Activated CD4-positive, alpha-beta T cell treated with anti-CD3 and anti-CD28 coated beads for 36 hours (primary cell): ENCODE measurements around the gene GRXCR2. TPM values are rescaled to one million over a fixed set of nuclear protein-coding genes. Genes with fewer than 3 reads are reported as not detected.
"Not testable (repeated sequence)": the region's sequence is repeated elsewhere in the genome, so short reads cannot be mapped to it uniquely, and the experiment has no call there.

Experiments
- ATAC-seq: fragments of 200-7000 bp; cut with Tn5 transposase; one replicate; pipeline ENCODE4 v1.10.0; 2021; ENCODE audit warnings: mild to moderate bottlenecking, moderate library complexity
- CTCF ChIA-PET: fragments of 350-600 bp; sonication (Branson Sonifier 250); formaldehyde crosslinking; loops from one replicate; lab custom pipeline; 2021; ENCODE audit warnings: antibody characterized with exemption; lab: Charles Lee
- POLR2A ChIA-PET: fragments of 350-600 bp; sonication (Branson Sonifier 250); formaldehyde crosslinking; loops from one replicate; lab custom pipeline; 2021; ENCODE audit warnings: antibody characterized with exemption, inconsistent platforms; lab: Charles Lee
- DNase-seq: peaks from one replicate; pipeline ENCODE4 v3.0.0-alpha.2; 2020
- H3K27ac Mint-ChIP-seq: one replicate; pipeline ENCODE4 v1.8.0; 2021; ENCODE audit warnings: mixed read lengths
- H3K27me3 Mint-ChIP-seq: one replicate; pipeline ENCODE4 v1.8.0; 2021; ENCODE audit warnings: mixed read lengths
- H3K36me3 Mint-ChIP-seq: one replicate; pipeline ENCODE4 v1.8.0; 2021; ENCODE audit warnings: low read depth, mixed read lengths
- H3K4me1 Mint-ChIP-seq: one replicate; pipeline ENCODE4 v1.8.0; 2021; ENCODE audit warnings: mixed read lengths
- H3K4me3 Mint-ChIP-seq: one replicate; pipeline ENCODE4 v1.8.0; 2021; ENCODE audit warnings: mild to moderate bottlenecking, moderate library complexity, mixed read lengths
- H3K9me3 Mint-ChIP-seq: one replicate; pipeline ENCODE4 v1.8.0; 2021; ENCODE audit warnings: low read depth, mixed read lengths
- intact Hi-C, 2 experiments: fragments of 100-400 bp; cut with DNase I in 1 of 2; cut with micrococcal nuclease in 1 of 2; formaldehyde crosslinking; loops; one replicate each; pipeline versions ENCODE4 v1.14.2 to v1.15.1; 2022 to 2024; cut with DNase I, micrococcal nuclease
- total RNA-seq, 2 experiments: library from RNA; stranded (reverse); gene quantifications; one replicate each; pipeline ENCODE4 v1.2.3, GENCODE V29; 2021

GRXCR2 gene
- total RNA-seq, 2 experiments from 2014 or later, result not detected

GRCh38 chr5:145854651-145855258, 18.1 kb downstream of the GRXCR2 start:
- POLR2A ChIA-PET, result no interaction called here
- no peak for DNase-seq
- CTCF ChIA-PET, result interaction anchor here (0.9 to 1.1 kb wide), 2 partner anchors 43 to 173 kb away, joined by 3 read pairs; no protein-coding TSS in a partner anchor
- Mint-ChIP-seq H3K27ac (no peak overlapping the region), H3K4me3 (no peak overlapping the region), H3K36me3 (no peaks in the 10 kb centered on the region), H3K9me3 (no peaks in the 10 kb centered on the region), H3K4me1 (peaks cover 4% of the 10 kb centered on the region), H3K27me3 (peaks cover 3% of the 10 kb centered on the region)
- no peak for ATAC-seq
- intact Hi-C loops, result loop anchor here in 1 of 2 experiments (10.0 kb wide), 1 partner anchor 190 kb away; no protein-coding TSS in a partner anchor

GRCh38 chr5:145853781-145854376, 18.9 kb downstream of the GRXCR2 start:
- Mint-ChIP-seq H3K4me3 (no peak overlapping the region), H3K9me3 (no peaks in the 10 kb centered on the region), H3K4me1 (peaks cover 4% of the 10 kb centered on the region), H3K36me3 (no peaks in the 10 kb centered on the region), H3K27ac (no peak overlapping the region), H3K27me3 (peaks cover 3% of the 10 kb centered on the region)
- ATAC-seq (no peak), DNase-seq (no peak)
- ChIA-PET POLR2A (no interaction called here), CTCF (no interaction called here)
- intact Hi-C loops, result loop anchor here in 1 of 2 experiments (10.0 kb wide), 1 partner anchor 191 kb away; no protein-coding TSS in a partner anchor

- Mint-ChIP-seq H3K27ac (no peak overlapping the region), H3K27me3 (peaks cover 3% of the 10 kb centered on the region), H3K4me1 (peaks cover 7% of the 10 kb centered on the region), H3K9me3 (no peaks in the 10 kb centered on the region), H3K36me3 (no peaks in the 10 kb centered on the region), H3K4me3 (no peak overlapping the region)
- ATAC-seq (no peak), DNase-seq (no peak)
- intact Hi-C loops, result loop anchor here in 1 of 2 experiments (10.0 kb wide), 1 partner anchor 192 kb away; no protein-coding TSS in a partner anchor
- ChIA-PET CTCF (no interaction called here), POLR2A (no interaction called here)
Measured at GRCh38 chr5:145852990-145853389, 19.8 kb downstream of the GRXCR2 start.

- intact Hi-C loops, result no loop called here
- H3K9me3 Mint-ChIP-seq, result no peaks in the 10 kb centered on the region
- DNase-seq, result no peak
- H3K27ac Mint-ChIP-seq, result no peak overlapping the region
- no peak overlapping the region for H3K4me3 Mint-ChIP-seq
- CTCF ChIA-PET, result interaction anchor here (1.5 kb wide), 1 partner anchor 8 kb away, joined by 3 read pairs; no protein-coding TSS in a partner anchor
- no peaks in the 10 kb centered on the region for H3K36me3 Mint-ChIP-seq
- peaks cover 5% of the 10 kb centered on the region for H3K27me3 Mint-ChIP-seq
- peak; percentile 44 for ATAC-seq
- peaks cover 3% of the 10 kb centered on the region for H3K4me1 Mint-ChIP-seq
- POLR2A ChIA-PET, result no interaction called here
Measured at GRCh38 chr5:145848854-145849253, 24.0 kb downstream of the GRXCR2 start.

GRCh38 chr5:145847499-145848497, 25.0 kb downstream of the GRXCR2 start:
- H3K27ac Mint-ChIP-seq, result no peak overlapping the region
- H3K9me3 Mint-ChIP-seq, result no peaks in the 10 kb centered on the region
- DNase-seq, result no peak
- peaks cover 5% of the 10 kb centered on the region for H3K27me3 Mint-ChIP-seq
- no peak overlapping the region for H3K4me3 Mint-ChIP-seq
- H3K4me1 Mint-ChIP-seq, result peaks cover 3% of the 10 kb centered on the region
- ChIA-PET CTCF (interaction anchor here (1.5 kb wide), 1 partner anchor 9 kb away, joined by 3 read pairs; no protein-coding TSS in a partner anchor), POLR2A (no interaction called here)
- intact Hi-C loops, result no loop called here
- ATAC-seq, result no peak
- H3K36me3 Mint-ChIP-seq, result no peaks in the 10 kb centered on the region

GRCh38 chr5:145846081-145846480, 26.7 kb downstream of the GRXCR2 start:
- no peaks in the 10 kb centered on the region for H3K9me3 Mint-ChIP-seq
- ATAC-seq (no peak), DNase-seq (no peak)
- peaks cover 3% of the 10 kb centered on the region for H3K4me1 Mint-ChIP-seq
- no peak overlapping the region for H3K4me3 Mint-ChIP-seq
- intact Hi-C loops, result no loop called here
- H3K36me3 Mint-ChIP-seq, result no peaks in the 10 kb centered on the region
- no peak overlapping the region for H3K27ac Mint-ChIP-seq
- peaks cover 5% of the 10 kb centered on the region for H3K27me3 Mint-ChIP-seq
- ChIA-PET CTCF (interaction anchor here (0.7 to 1.0 kb wide), 3 partner anchors 8 to 230 kb away, joined by 3 to 4 read pairs (median 3); no protein-coding TSS in a partner anchor), POLR2A (interaction anchor here (0.6 kb wide), 1 partner anchor 303 kb away, joined by 3 read pairs; no protein-coding TSS in a partner anchor)

- Mint-ChIP-seq H3K4me1 (peaks cover 2% of the 10 kb centered on the region), H3K27me3 (peaks cover 5% of the 10 kb centered on the region), H3K9me3 (no peaks in the 10 kb centered on the region), H3K27ac (no peak overlapping the region), H3K36me3 (no peaks in the 10 kb centered on the region), H3K4me3 (no peak overlapping the region)
- no peak for DNase-seq
- intact Hi-C loops, result no loop called here
- ChIA-PET POLR2A (no interaction called here), CTCF (interaction anchor here (1.1 kb wide), 1 partner anchor 9 kb away, joined by 3 read pairs; no protein-coding TSS in a partner anchor)
- ATAC-seq, result no peak
Measured at GRCh38 chr5:145841299-145841698, 31.5 kb downstream of the GRXCR2 start.

- ATAC-seq (no peak), DNase-seq (no peak)
- no peak overlapping the region for H3K27ac Mint-ChIP-seq
- intact Hi-C loops, result no loop called here
- no peaks in the 10 kb centered on the region for H3K9me3 Mint-ChIP-seq
- H3K27me3 Mint-ChIP-seq, result peaks cover 5% of the 10 kb centered on the region
- ChIA-PET CTCF (no interaction called here), POLR2A (no interaction called here)
- H3K4me3 Mint-ChIP-seq, result no peak overlapping the region
- H3K36me3 Mint-ChIP-seq, result no peaks in the 10 kb centered on the region
- peaks cover 5% of the 10 kb centered on the region for H3K4me1 Mint-ChIP-seq
Measured at GRCh38 chr5:145840458-145841132, 32.2 kb downstream of the GRXCR2 start.

- Mint-ChIP-seq H3K4me3 (no peak overlapping the region), H3K27ac (no peak overlapping the region), H3K4me1 (peaks cover 6% of the 10 kb centered on the region), H3K36me3 (no peaks in the 10 kb centered on the region), H3K27me3 (peaks cover 13% of the 10 kb centered on the region), H3K9me3 (no peaks in the 10 kb centered on the region)
- no peak for DNase-seq
- no peak for ATAC-seq
- ChIA-PET POLR2A (no interaction called here), CTCF (interaction anchor here (0.7 kb wide), 1 partner anchor 8 kb away, joined by 3 read pairs; no protein-coding TSS in a partner anchor)
- intact Hi-C loops, result no loop called here
Measured at GRCh38 chr5:145838276-145838675, 34.5 kb downstream of the GRXCR2 start.

- intact Hi-C loops, POLR2A ChIA-PET, DNase-seq, H3K4me3 Mint-ChIP-seq, H3K4me1 Mint-ChIP-seq, ATAC-seq, H3K9me3 Mint-ChIP-seq, H3K27ac Mint-ChIP-seq, H3K36me3 Mint-ChIP-seq: not testable (repeated sequence)
- peaks cover 13% of the 10 kb centered on the region for H3K27me3 Mint-ChIP-seq
- CTCF ChIA-PET, result interaction anchor here (0.6 to 1.4 kb wide), 2 partner anchors 13 to 73 kb away, joined by 3 to 4 read pairs; no protein-coding TSS in a partner anchor
Measured at GRCh38 chr5:145836241-145836640, 36.6 kb downstream of the GRXCR2 start.
